IMR-90 (cell line): ENCODE data around the gene SLF1. TPM values are rescaled to one million over a fixed set of nuclear protein-coding genes. Genes with fewer than 3 reads are reported as not detected.

ENCODE experiments used
- ATAC-seq: fragments of 200-7000 bp; cut with Tn5 transposase; 2 replicates; pipeline ENCODE4 v1.9.1; 2020; ENCODE audit warnings: low read depth, mild to moderate bottlenecking, moderate library complexity
- BruUV-seq: library from RNA; stranded (reverse); fragments of 400-500 nt; replicated peaks from 2 replicates; lab custom pipeline; 2021; lab: Mats Ljungman, UMichigan
- CTCF ChIA-PET: fragments of 300-600 bp; formaldehyde crosslinking; extraction: SDS; loops from one replicate; lab custom pipeline; 2021; ENCODE audit warnings: antibody characterized with exemption; lab: Yijun Ruan, JAX
- POLR2A ChIA-PET: fragments of 300-600 bp; sonication (Branson Sonifier 250); formaldehyde crosslinking; loops from one replicate; lab custom pipeline; 2022; ENCODE audit warnings: antibody characterized with exemption; ENCODE audit not compliant: unreplicated experiment; lab: Charles Lee
- DNase-seq: peaks from one replicate; pipeline ENCODE4 v3.0.0; 2013
- H2AFZ ChIP-seq: replicated peaks from 2 replicates; pipeline ENCODE3; 2013; ENCODE audit warnings: low read length, mild to moderate bottlenecking; ENCODE audit not compliant: poor library complexity
- H2AK5ac ChIP-seq: 2 replicates; pipeline ENCODE4 v1.6.1; 2013; ENCODE audit warnings: low read depth, low read length, inconsistent platforms
- H2AK9ac ChIP-seq: replicated peaks from 2 replicates; pipeline ENCODE3; 2013; ENCODE audit warnings: mild to moderate bottlenecking, low read depth, low read length, moderate library complexity; ENCODE audit not compliant: poor library complexity
- H2BK120ac ChIP-seq: 2 replicates; pipeline ENCODE4 v1.6.1; 2013; ENCODE audit warnings: low read depth, low read length, inconsistent platforms
- H2BK15ac ChIP-seq: 3 replicates; pipeline ENCODE4 v1.6.1; 2013; ENCODE audit warnings: low read depth, low read length, inconsistent platforms
- H2BK20ac ChIP-seq: 2 replicates; pipeline ENCODE4 v1.6.1; 2013; ENCODE audit warnings: low read depth, mild to moderate bottlenecking, inconsistent platforms, low read length, moderate library complexity
- H2BK5ac ChIP-seq: 2 replicates; pipeline ENCODE4 v1.6.1; 2013; ENCODE audit warnings: mild to moderate bottlenecking, low read depth, low read length, inconsistent platforms; ENCODE audit not compliant: poor library complexity, severe bottlenecking
- H3K14ac ChIP-seq: replicated peaks from 2 replicates; pipeline ENCODE4 v1.6.1; 2013; ENCODE audit warnings: low read depth, low read length, inconsistent platforms
- H3K18ac ChIP-seq: 2 replicates; pipeline ENCODE4 v1.6.1; 2013; ENCODE audit warnings: low read depth, low read length, control low read depth
- H3K23ac ChIP-seq: 2 replicates; pipeline ENCODE4 v1.6.1; 2013; ENCODE audit warnings: low read depth, low read length, inconsistent platforms
- H3K27ac ChIP-seq: 2 replicates; pipeline ENCODE4 v1.5.1; 2013; ENCODE audit warnings: mild to moderate bottlenecking, control low read depth, low read length; ENCODE audit not compliant: insufficient read depth
- H3K27me3 ChIP-seq: 2 replicates; pipeline ENCODE4 v1.6.1; 2013; ENCODE audit warnings: low read length; ENCODE audit not compliant: control insufficient read depth, insufficient read depth
- H3K36me3 ChIP-seq: 2 replicates; pipeline ENCODE4 v1.6.1; 2013; ENCODE audit warnings: low read length, mixed read lengths; ENCODE audit not compliant: control insufficient read depth, insufficient read depth
- H3K4ac ChIP-seq: 2 replicates; pipeline ENCODE4 v1.6.1; 2013; ENCODE audit warnings: low read depth, low read length, inconsistent platforms
- H3K4me1 ChIP-seq: 2 replicates; pipeline ENCODE4 v1.6.1; 2013; ENCODE audit warnings: low read length, mixed read lengths; ENCODE audit not compliant: control insufficient read depth, insufficient read depth
- H3K4me2 ChIP-seq: 2 replicates; pipeline ENCODE4 v1.6.1; 2013; ENCODE audit warnings: low read depth, mild to moderate bottlenecking, control low read depth, low read length, moderate library complexity
- H3K4me3 ChIP-seq: 2 replicates; pipeline ENCODE4 v1.5.1; 2013; ENCODE audit warnings: low read depth, mild to moderate bottlenecking, control low read depth, low read length, moderate library complexity; ENCODE audit not compliant: insufficient read depth
- H3K56ac ChIP-seq: 2 replicates; pipeline ENCODE4 v1.6.1; 2013; ENCODE audit warnings: low read length, inconsistent platforms; ENCODE audit not compliant: insufficient read depth; ENCODE audit errors: extremely low read depth
- H3K79me1 ChIP-seq, 2 experiments: 2 replicates each; pipeline ENCODE4 v1.6.1; 2013; ENCODE audit warnings: low read length in 2 of 2, inconsistent platforms in 1 of 2, low read depth in 1 of 2
- H3K9ac ChIP-seq: 2 replicates; pipeline ENCODE4 v1.6.1; 2013; ENCODE audit warnings: low read depth, low read length, control low read depth
- H3K9me1 ChIP-seq: 2 replicates; pipeline ENCODE4 v1.6.1; 2013; ENCODE audit warnings: low read length, inconsistent platforms; ENCODE audit not compliant: insufficient read depth
- H3K9me3 ChIP-seq: 2 replicates; pipeline ENCODE4 v1.6.1; 2013; ENCODE audit warnings: low read length; ENCODE audit not compliant: control insufficient read depth, insufficient read depth
- H4K20me1 ChIP-seq: 2 replicates; pipeline ENCODE4 v1.6.1; 2013; ENCODE audit warnings: low read length, inconsistent platforms; ENCODE audit not compliant: insufficient read depth
- H4K5ac ChIP-seq: 2 replicates; pipeline ENCODE4 v1.6.1; 2013; ENCODE audit warnings: mild to moderate bottlenecking, low read depth, low read length, control low read depth
- H4K8ac ChIP-seq, 2 experiments: 2 replicates each; pipeline ENCODE4 v1.6.1; 2013; ENCODE audit warnings: low read depth in 2 of 2, low read length in 2 of 2, control low read depth in 1 of 2, inconsistent platforms in 1 of 2
- H4K91ac ChIP-seq: 2 replicates; pipeline ENCODE4 v1.6.1; 2013; ENCODE audit warnings: low read depth, low read length, inconsistent platforms; ENCODE audit not compliant: insufficient read depth
- MAZ ChIP-seq: IDR thresholded peaks from 2 replicates; pipeline ENCODE4 v1.6.1; 2012; ENCODE audit warnings: low read depth, mild to moderate bottlenecking, low read length, improper control_type of control experiment, moderate library complexity, borderline replicate concordance
- WGBS, 2 experiments: methylation state at CpG; one replicate each; pipeline versions ENCODE4 v1.1.5 to v1.1.7; 2013; ENCODE audit warnings: missing lambda C conversion rate in 2 of 2; ENCODE audit not compliant: insufficient read length in 1 of 2; ENCODE audit errors: extremely low coverage in 2 of 2; 5-methylcytosine and 5-hydroxymethylcytosine counted together
- dilution Hi-C: fragments of 300-500 bp; cut with HindIII; formaldehyde crosslinking; loops from one replicate; pipeline ENCODE4 v1.14.3; 2018; ENCODE audit warnings: low sequenced_read_pairs; ENCODE audit not compliant: unreplicated experiment
- in situ Hi-C: fragments of 300-500 bp; cut with MboI; formaldehyde crosslinking; loops from 3 replicates; pipeline ENCODE4 v1.14.3; 2019; ENCODE audit warnings: low sequenced_read_pairs, inconsistent platforms, mixed read lengths
- intact Hi-C: fragments of 100-400 bp; cut with micrococcal nuclease; formaldehyde crosslinking; loops from 2 replicates; pipeline ENCODE4 v1.10.0; 2022
- polyA plus RNA-seq, 3 experiments: library from polyadenylated mRNA; depleted of rRNA; stranded (reverse); fragments of >200 nt; gene quantifications; 2 replicates each; pipeline ENCODE4 v1.2.3, GENCODE V29; 2012; ENCODE audit warnings: low replicate concordance in 1 of 3
- total RNA-seq: library from RNA; depleted of rRNA; stranded (reverse); fragments of >200 nt; gene quantifications from 2 replicates; pipeline ENCODE4 v1.2.3, GENCODE V29; 2012

The SLF1 gene
- total and polyA plus RNA-seq, 2 of the 4 experiments (the other 2 are of a cell fraction): 1.9 to 3.4 TPM

DNA sequence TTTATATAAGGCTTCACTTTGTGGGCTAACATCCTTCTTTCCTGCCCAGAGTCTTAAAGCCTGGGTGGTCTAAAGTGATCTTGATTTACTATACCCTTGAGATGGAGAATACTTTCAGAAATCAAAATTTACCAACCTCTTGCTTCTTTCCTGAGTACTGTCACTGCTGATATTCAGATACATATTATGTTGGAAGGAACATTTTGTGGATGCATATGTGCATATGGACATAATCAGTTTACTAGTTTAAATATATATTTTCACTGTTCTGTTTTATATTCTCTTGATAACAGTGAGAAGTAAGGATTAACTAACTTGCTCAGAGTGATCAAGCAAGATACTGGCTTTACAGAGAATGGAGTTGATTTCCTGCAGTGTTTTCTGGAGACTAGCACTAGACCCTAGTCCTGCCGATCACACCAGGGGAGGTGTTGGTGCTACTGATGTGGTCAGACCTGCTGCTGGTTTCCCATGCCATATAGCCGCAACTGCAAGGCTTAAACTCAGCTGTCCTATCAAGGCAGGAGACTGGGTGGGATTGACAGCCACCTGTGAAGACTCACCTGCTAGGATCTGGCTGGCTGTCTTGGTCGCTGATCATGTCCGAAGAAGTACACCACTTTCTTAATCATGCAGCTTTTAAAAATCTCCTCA, 57.6 kb downstream of the SLF1 start:
- Histone ChIP-seq H3K4me2 (no peak overlapping the region), H2AFZ (no peak overlapping the region), H3K4me3 (no peak overlapping the region), H3K4ac (no peak overlapping the region), H3K4me1 (no peaks in the 10 kb centered on the region), H2BK5ac (no peak overlapping the region), H2AK9ac (no peak overlapping the region), H3K27ac (no peak overlapping the region), H3K9me1 (no peaks in the 10 kb centered on the region), H3K23ac (no peak overlapping the region), H4K91ac (no peak overlapping the region), H4K20me1 (no peaks in the 10 kb centered on the region), H3K79me1 (no peaks in the 10 kb centered on the region), H2BK20ac (no peak overlapping the region), H2BK120ac (no peak overlapping the region), H4K5ac (no peak overlapping the region), H3K56ac (no peak overlapping the region), H2AK5ac (no peak overlapping the region), H3K14ac (no peak overlapping the region), H2BK15ac (no peak overlapping the region), H4K8ac (no peak overlapping the region), H3K9me3 (no peaks in the 10 kb centered on the region), H3K9ac (no peak overlapping the region), H3K27me3 (no peaks in the 10 kb centered on the region), H3K36me3 (peaks cover 1% of the 10 kb centered on the region; the same call in 1 of the 2 replicates), H3K18ac (no peak overlapping the region)
- DNase-seq: no peak
- in situ Hi-C loops: no loop called here
- ChIA-PET POLR2A (no interaction called here), CTCF (no interaction called here)
- BruUV-seq: no TSS peak
- 100% methylated on average over 2 of the region's 4 CpGs; no CpG with 5 or more reads in 1 of the 2 experiments for WGBS, 2 experiments
- intact Hi-C loops: no loop called here
- no peak for TF ChIP-seq MAZ
- ATAC-seq: no peak
- dilution Hi-C loops: no loop called here
